Measurements from ENCODE around the gene ZFP91. TPM values are rescaled to one million over a fixed set of nuclear protein-coding genes. Genes with fewer than 3 reads are reported as not detected.

ZFP91 gene
- total and polyA plus RNA-seq, 9 of the 15 experiments (the other 6 are each of a cell fraction or from before 2014, with no cell fraction given) = 17.6 to 58.3 (median 34.0) TPM

GRCh38 chr11:58579192-58580129, 598 bp downstream of the ZFP91 start (continued):
- TF ChIP-seq HBP1 (CRISPR knock-in tag; IDR thresholded peaks at IDR 0.05) = 0 out of 2 replicates have a peak, but pooled peaks have one; percentile 56
- no peak for TF ChIP-seq GATA2 (CRISPR knock-in tag; IDR thresholded peaks at IDR 0.05)
- TF ChIP-seq KAT7 (CRISPR knock-in tag; IDR thresholded peaks at IDR 0.05; ENCODE audit: borderline replicate concordance) = peak; percentile 96
- TF ChIP-seq ETV6 (IDR thresholded peaks at IDR 0.05; ENCODE audit: borderline replicate concordance in 1 of 2, low read depth in 2 of 2, low read length in 1 of 2) = peak in 1 of 2 experiments; percentile 52; a peak in 1 of 4 replicates
- TF ChIP-seq ETV6 (CRISPR knock-in tag; IDR thresholded peaks at IDR 0.05; ENCODE audit: borderline replicate concordance) = no peak
- peak; percentile 78 for TF ChIP-seq SMARCA4 (IDR thresholded peaks at IDR 0.05)
- peak; percentile 31; the same call in 1 of the 2 replicates for TF ChIP-seq PHB2 (IDR thresholded peaks at IDR 0.05; ENCODE audit: low read depth)
- peak; percentile 49; the same call in 1 of the 2 replicates for TF ChIP-seq ZBED1 (IDR thresholded peaks at IDR 0.05)
- TF ChIP-seq PTBP1 (IDR thresholded peaks at IDR 0.05; ENCODE audit: low read depth, low read length) = 0 out of 2 replicates have a peak, but pooled peaks have one; percentile 74
- no peak for TF ChIP-seq ZNF785 (CRISPR knock-in tag; IDR thresholded peaks at IDR 0.05)
- peak; percentile 98 for TF ChIP-seq ZNF407 (IDR thresholded peaks at IDR 0.05; ENCODE audit: low read depth)
- TF ChIP-seq ZNF76 (CRISPR knock-in tag; IDR thresholded peaks at IDR 0.05; ENCODE audit: borderline replicate concordance) = 0 out of 2 replicates have a peak, but pooled peaks have one; percentile 21
- TF ChIP-seq ZNF512 (tag; IDR thresholded peaks at IDR 0.05) = no peak
- no peak for TF ChIP-seq MED1 (CRISPR knock-in tag; IDR thresholded peaks at IDR 0.05; ENCODE audit: borderline replicate concordance)
- no peak for TF ChIP-seq HDAC8 (tag; IDR thresholded peaks at IDR 0.05)
- no peak for TF ChIP-seq ILF3 (IDR thresholded peaks at IDR 0.05; ENCODE audit: borderline replicate concordance)

Data from K562 (cell line).